Amygdala (tissue), 56 donors: ENCODE results near the gene ETV7.
"Not testable (repeated sequence)": the region's sequence is repeated elsewhere in the genome, so short reads cannot be mapped to it uniquely, and the experiment has no call there.

ENCODE experiments used
- DNase-seq, 56 donors: peaks; one replicate each; lab custom pipeline; 2025; lab: John Stamatoyannopoulos, UW

The ETV7 gene

GRCh38 chr6:36387440-36388303, at the start of gene ETV7:
Gene ETV7, minus strand, starts transcription at chr6:36387669. Its CDS starts 128 bp downstream, at chr6:36387541.
- no peak for DNase-seq

GRCh38 chr6:36436466-36436865, 49.0 kb upstream of the ETV7 start:
- no peak for DNase-seq

DNA sequence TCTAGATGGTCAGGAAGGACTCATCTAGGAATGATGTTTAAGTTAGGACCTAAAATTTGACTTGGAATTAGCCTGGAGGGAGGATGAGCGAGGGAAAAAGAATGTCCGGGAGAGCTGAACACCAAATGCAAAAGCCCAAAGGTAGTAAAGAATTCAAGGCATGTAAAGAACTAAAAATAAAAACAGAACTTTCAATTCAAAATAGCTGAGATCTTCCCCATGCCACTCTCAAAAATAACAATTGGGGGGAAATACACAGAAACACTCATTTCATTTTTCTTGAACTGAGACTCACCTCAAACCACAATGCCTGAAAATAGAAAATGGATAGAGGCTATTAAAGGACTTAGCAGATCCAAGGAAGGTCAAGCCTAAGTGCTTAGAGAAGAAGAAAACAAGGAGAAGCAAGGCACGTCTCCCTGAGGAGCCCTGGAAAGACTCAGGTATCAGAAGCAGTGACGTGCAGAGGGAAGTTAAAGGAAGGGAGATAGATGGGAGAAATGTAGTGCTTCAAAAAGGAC, 44.7 kb upstream of the ETV7 start:
- DNase-seq: no peak

DNA sequence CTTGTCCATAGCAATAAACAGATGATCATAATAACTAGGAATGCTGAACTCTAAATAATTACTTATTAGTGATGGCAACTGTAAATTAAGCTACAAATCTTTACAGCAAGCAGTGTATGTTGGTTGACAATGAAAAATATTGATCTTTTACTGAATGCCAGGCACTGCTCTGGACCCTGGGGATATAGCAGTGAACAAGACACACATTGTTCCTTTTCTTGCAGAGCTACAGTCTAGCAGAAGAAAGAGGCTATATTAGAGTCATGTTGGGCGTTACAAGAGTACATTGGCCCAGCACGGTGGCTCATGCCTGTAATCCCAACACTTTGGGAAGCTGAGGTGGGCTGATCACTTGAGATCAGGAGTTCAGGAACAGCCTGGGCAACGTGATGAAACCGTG, 43.7 kb upstream of the ETV7 start:
- DNase-seq: no peak

DNA sequence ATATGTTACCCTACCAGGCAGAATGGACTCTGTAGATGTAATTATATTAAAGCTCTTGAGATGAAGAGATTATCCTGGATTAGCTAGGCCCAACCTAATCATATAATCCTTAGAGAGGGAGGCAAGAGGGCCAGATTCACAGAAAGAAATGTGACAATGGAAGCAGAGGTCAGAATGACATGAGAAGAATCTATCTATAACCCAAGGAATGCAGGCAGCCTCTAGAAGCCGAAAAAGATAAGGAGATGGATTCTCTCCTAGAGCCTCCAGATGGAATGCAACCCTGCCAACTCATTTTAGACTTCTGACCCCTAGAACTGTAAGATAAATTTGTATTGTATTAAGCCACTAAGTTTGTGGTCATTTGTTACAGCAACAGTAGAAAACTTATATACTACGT, 42.9 kb upstream of the ETV7 start:
- DNase-seq: no peak

GRCh38 chr6:36428911-36429310, 41.4 kb upstream of the ETV7 start:
- DNase-seq: no peak

DNA sequence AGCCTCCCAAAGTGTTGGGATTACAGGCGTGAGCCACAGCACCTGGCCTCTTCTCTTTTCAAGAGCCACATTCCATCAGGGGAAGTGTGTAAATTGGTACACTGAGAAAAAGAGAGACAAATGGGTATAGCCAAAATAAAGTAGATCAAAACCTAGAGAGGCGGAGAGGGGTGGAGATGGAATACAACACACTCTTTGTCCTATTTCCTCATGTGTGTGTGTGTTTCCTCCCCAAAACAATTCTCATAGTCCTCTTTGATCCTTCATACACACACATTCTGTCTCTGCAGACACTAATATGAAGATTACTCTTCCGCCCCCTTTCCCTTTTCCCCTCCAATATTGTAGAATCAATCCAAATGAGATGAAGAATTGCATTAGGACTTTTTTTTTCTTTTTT, 39.2 kb upstream of the ETV7 start:
- no peak for DNase-seq

DNA sequence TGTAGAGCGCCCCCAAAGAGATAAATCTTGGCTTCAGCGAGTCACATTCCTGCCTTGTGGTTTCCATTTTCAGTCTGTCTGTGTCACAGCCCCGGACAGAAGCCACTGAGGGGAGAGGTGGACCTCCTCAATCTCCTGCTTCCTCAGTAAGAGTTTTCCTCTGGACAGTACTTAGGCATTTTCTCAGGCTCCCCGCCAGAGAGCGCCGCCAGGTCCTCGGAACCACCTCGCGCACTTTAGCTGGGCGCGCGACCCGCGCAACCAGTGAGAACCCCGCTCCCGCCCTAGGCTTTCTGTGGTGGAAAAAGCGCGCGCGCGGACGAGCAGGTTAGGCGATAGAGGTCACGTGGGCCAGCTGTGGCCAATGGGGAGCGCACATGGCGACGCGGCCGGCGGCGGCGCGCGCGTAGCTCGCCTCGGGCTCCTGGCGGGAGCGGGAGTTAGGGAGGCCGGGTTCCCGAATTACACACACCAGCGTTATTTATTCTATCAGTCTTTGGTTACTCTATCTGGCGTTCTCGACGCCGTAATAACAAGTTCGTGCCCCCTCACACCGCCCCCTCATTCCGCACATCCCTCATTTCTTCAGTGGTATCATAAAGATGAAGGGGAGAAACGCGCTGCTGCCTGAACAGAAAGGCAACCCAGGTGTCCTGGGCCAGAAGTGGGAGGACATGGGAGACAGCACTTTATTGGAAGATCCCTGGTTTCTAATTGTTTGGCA, 35.8 kb upstream of the ETV7 start:
- DNase-seq: peak; percentile 74 to 98 (median 94)

GRCh38 chr6:36422714-36423100, 35.2 kb upstream of the ETV7 start:
- no peak for DNase-seq

DNA sequence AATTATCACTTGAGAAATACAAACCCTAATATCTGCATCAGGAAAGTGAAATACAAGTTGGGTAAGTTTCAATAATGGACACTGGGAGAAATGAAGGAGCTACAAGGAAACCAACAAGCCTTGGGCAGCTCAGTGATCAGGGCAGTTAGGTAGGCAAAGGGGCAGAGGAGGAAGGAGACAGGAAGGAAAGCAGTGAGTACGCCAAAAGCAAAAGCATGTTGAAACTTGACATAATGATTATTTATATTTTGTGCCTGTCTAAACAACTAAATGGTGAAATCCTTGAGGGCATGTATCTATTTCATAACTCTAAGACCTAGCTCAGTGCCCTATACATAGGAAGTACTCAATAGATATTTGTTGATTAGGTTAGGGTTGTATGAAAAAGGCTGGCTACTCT, 31.8 kb upstream of the ETV7 start:
- DNase-seq: no peak

DNA sequence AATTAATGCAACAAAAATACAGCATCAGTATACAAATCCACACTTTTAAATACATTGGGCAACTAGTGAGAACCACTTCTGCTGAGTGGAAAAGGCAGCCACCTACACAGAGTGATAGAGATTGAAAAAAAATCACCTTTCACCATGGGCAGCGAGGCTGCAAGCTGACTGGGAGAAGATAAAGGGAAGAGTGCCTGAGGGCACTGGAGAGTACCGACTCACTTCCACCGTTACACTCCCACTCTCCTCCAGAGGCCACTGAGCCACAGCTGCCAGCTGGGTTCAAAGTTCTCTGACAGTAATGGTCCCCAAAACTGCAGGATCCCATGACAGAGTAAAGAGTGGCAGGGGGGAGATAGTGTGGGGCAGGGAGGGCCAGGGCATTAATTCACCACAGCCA, 31.1 kb upstream of the ETV7 start:
- DNase-seq: no peak

GRCh38 chr6:36414481-36414880, 27.0 kb upstream of the ETV7 start:
- no peak for DNase-seq

GRCh38 chr6:36413489-36414480, 26.3 kb upstream of the ETV7 start:
- DNase-seq: no peak

DNA sequence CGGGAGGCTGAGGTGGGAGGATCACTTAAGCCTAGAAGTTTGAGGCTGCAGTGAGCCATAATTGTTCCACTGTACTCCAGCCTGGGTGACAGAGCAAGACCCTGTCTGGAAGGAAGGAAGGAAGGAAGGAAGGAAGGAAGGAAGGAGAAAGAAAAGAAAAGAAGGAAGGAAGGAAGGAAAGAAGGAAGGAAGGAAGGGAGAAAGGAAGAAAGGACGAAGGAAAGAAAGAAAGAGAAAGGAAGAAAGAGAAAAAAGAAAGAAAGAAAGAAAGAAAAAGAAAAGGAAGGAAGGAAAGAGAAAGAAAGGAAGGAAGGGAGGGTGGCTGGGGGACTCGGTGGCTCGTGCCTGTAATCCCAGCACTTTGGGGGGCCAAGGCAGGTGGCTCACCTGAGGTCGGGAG, 22.2 kb upstream of the ETV7 start:
- DNase-seq: not testable (repeated sequence)

GRCh38 chr6:36404164-36404563, 16.7 kb upstream of the ETV7 start:
- no peak for DNase-seq

DNA sequence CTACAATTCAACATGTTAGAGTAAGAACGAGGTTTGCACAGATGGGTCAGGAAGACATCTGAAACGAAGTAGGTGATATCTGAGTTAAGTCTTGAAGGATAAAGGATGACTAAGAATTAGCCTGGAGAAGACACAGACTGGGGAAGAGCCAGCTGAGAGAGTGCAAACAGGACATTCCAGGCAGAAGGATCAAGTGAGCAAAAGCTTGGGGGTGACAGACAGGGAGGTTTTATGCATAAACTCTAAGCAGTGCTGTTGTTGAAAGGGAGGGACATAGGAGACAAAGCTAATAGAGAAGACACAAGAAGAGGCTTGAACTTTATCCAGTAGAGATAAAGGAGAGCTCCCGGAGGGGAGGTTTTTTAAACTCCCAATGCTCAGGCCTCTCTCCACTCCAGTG, 15.0 kb upstream of the ETV7 start:
- no peak for DNase-seq

GRCh38 chr6:36399970-36400369, 12.5 kb upstream of the ETV7 start:
- DNase-seq: no peak

DNA sequence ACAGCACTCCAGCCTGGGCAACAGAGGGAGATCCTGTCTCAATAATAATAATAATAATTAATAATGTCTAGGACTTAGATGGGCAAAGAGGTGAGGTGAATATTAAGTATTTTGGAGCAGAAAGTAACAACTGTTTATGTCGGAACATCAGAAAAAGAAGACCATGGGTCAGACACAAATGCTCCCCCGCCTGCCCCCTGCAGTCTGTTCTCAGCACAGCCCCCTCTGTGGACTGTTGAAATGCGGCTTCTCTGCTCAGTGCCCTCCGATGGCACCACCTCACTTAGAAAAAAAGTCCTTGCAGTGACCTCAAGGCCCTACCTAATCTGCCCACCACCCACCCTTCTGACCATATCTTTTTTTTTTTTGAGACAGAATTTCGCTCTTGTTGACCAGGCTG, 5.2 kb upstream of the ETV7 start:
- no peak for DNase-seq

DNA sequence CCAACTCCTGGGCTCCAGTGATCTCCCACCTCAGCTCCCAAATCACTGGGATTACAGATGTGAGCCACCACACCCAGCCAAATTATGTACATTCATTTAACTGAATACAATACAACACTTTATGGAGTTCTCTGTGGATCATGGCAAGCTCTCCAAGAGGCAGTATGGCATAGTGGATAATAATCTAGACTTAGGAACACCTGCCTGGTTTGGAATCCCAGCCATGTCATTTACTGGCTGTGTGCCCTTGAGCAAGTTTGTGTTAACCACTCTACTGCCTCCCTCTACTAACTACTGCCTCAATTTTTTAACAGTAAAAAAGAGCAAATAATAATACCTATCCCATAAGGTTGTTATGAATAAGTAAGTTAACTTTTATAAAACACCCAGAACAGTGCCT, 1.9 kb upstream of the ETV7 start:
- no peak for DNase-seq
